GM19395 (cell line): Measurements from ENCODE around the gene AMDHD1.

Source experiments
- ATAC-seq: cut with Tn5 transposase; IDR thresholded peaks from one replicate; pipeline ENCODE4 v1.9.1; 2021; ENCODE audit warnings: mild to moderate bottlenecking, moderate library complexity; ENCODE audit not compliant: unreplicated experiment

Gene AMDHD1

GRCh38 chr12:95993907-95994306, 50.8 kb downstream of the AMDHD1 start:
- no peak for ATAC-seq

GRCh38 chr12:95994476-95994875, 51.3 kb downstream of the AMDHD1 start:
- no peak for ATAC-seq

DNA sequence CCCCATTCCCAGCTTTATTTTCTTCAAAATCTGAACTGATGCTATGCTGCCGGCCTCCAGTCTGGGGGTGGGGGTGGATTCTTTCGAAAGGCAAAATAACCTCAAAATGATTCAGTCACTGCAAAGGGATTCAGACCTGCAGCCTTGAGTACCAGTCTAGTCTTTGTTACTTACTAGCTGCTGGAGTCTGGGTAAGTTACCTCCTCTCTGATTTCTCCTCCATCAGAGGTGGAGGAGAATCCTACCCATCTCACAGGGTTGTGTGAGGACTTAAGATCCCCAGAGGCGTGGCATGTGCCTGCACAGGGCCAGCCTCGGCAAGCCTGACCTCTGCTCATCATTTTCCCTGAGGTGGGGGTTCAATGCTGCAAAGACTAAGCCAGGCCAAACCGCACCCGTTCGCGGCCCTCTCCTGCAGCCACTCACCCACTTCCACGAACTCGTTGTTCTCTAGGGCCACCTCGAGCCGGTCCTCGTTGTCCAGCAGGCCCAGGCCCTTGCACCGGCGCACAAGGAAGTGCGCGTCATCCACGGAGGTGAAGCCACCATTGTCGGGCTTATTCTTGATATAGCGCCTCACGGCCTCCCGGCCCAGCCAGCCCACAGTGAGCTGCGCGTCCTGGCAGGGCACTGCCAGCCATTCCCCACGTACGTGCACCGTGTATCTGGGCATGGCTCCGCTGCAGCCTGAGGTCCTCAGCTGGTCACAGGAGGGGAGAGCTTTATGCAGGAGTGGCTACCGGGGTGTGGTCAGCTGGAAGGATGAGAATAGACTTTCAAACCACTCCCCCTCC, 52.3 kb downstream of the AMDHD1 start:
- no peak for ATAC-seq

GRCh38 chr12:95996034-95996658, 53.0 kb downstream of the AMDHD1 start, which contains the start of gene HAL:
TSS of gene HAL (minus strand) at chr12:95996344. CDS start at chr12:95995910, 434 bp downstream.
- ATAC-seq, result no peak

GRCh38 chr12:95997276-95997675, 54.1 kb downstream of the AMDHD1 start:
- ATAC-seq, result no peak

- ATAC-seq, result no peak
Measured at GRCh38 chr12:95997911-95998510, 54.9 kb downstream of the AMDHD1 start.

- peak; percentile 98 for ATAC-seq
Measured at GRCh38 chr12:95998611-95999286, 55.6 kb downstream of the AMDHD1 start.

DNA sequence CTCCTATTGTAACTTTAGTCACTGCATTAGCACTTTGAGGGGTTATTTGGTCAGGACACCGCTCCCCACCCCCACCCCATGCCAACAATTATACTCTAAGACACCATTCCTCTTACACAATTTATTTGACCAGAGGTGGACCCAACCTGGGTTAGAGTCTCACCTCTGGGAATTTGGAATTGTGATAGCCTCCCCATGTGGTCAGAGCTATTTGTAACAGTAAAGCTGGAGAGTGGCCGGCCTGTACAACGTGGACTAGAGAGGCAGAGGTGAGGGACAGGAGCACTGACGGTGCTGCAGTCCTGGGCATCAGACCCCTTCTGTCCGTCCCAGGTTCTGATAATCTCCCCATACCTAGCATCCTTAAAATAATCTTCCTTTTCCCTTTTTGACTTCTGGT, 56.4 kb downstream of the AMDHD1 start:
- ATAC-seq, result no peak

- ATAC-seq, result no peak
Measured at GRCh38 chr12:96000858-96001257, 57.7 kb downstream of the AMDHD1 start.

DNA sequence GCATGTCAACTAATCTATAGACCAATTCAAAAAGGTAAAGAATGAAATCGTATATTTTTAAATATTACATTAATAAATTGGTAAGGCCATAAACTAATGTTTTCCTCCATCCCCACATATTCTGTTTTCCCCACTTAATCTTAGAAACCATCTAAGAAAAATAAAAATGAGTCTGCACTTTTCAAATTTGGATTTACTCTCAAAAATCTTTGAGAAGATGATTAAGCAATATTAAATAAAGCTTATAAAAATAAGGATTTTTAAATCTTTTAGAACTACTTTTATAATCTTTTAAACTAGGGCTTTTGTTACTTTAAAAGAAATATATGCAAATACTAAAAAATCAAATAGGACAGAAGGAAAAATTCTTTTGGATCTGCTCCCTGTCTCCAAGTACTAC, 63.6 kb downstream of the AMDHD1 start:
- ATAC-seq, result no peak

- no peak for ATAC-seq
Measured at GRCh38 chr12:96007729-96008128, 64.6 kb downstream of the AMDHD1 start.

- no peak for ATAC-seq
Measured at GRCh38 chr12:96014943-96015599, 71.9 kb downstream of the AMDHD1 start.

- ATAC-seq, result no peak
Measured at GRCh38 chr12:96015672-96016071, 72.5 kb downstream of the AMDHD1 start.
